ENCODE measurements around the gene ACOX3.
"Not testable (repeated sequence)": the region's sequence is repeated elsewhere in the genome, so short reads cannot be mapped to it uniquely, and the experiment has no call there.

ACOX3 gene

GRCh38 chr4:8349664-8350236 lies 90.8 kb downstream of the ACOX3 start:
- DNase-seq (ENCODE audit: low read depth): no peak
- H3K4me3 ChIP-seq (ENCODE audit: low read length): no peak overlapping the region
- TF ChIP-seq CTCF (conservative IDR thresholded peaks at IDR 0.05; ENCODE audit: low read length): no peak

GRCh38 chr4:8349236-8349635 lies 91.3 kb downstream of the ACOX3 start:
- H3K4me3 ChIP-seq (ENCODE audit: low read length); DNase-seq (ENCODE audit: low read depth): not testable (repeated sequence)

GRCh38 chr4:8348071-8348470 lies 92.5 kb downstream of the ACOX3 start:
- DNase-seq (ENCODE audit: low read depth): no peak
- H3K4me3 ChIP-seq (ENCODE audit: low read length): no peak overlapping the region
- TF ChIP-seq CTCF (conservative IDR thresholded peaks at IDR 0.05; ENCODE audit: low read length): no peak

- H3K4me3 ChIP-seq (ENCODE audit: low read length): no peak overlapping the region
- no peak for DNase-seq (ENCODE audit: low read depth)
- no peak for TF ChIP-seq CTCF (conservative IDR thresholded peaks at IDR 0.05; ENCODE audit: low read length)
Observed at GRCh38 chr4:8347660-8348059, 92.9 kb downstream of the ACOX3 start.

- no peak for TF ChIP-seq CTCF (conservative IDR thresholded peaks at IDR 0.05; ENCODE audit: low read length)
- no peak for DNase-seq (ENCODE audit: low read depth)
Observed at GRCh38 chr4:8346838-8347605, 93.5 kb downstream of the ACOX3 start.

GRCh38 chr4:8345946-8346814 lies 94.3 kb downstream of the ACOX3 start:
- no peak overlapping the region for H3K4me3 ChIP-seq (ENCODE audit: low read length)
- TF ChIP-seq CTCF (conservative IDR thresholded peaks at IDR 0.05; ENCODE audit: low read length): no peak
- no peak for DNase-seq (ENCODE audit: low read depth)

More at GRCh38 chr4:8346838-8347605, 93.5 kb downstream of the ACOX3 start:
- no peak overlapping the region for H3K4me3 ChIP-seq (ENCODE audit: low read length)

- no peak overlapping the region for H3K4me3 ChIP-seq (ENCODE audit: low read length)
- no peak for DNase-seq (ENCODE audit: low read depth)
- TF ChIP-seq CTCF (conservative IDR thresholded peaks at IDR 0.05; ENCODE audit: low read length): no peak
Observed at GRCh38 chr4:8345053-8345945, 95.2 kb downstream of the ACOX3 start.

Data from AG10803 (cell line).